GM19099 (cell line): ENCODE results near the gene HOXB3.

Experiments used
- POLR2A ChIP-seq: IDR thresholded peaks from 3 replicates; pipeline ENCODE4 v1.6.1; 2011; ENCODE audit warnings: low read depth; ENCODE audit not compliant: insufficient read length; ENCODE audit errors: extremely low read depth

HOXB3 gene

DNA sequence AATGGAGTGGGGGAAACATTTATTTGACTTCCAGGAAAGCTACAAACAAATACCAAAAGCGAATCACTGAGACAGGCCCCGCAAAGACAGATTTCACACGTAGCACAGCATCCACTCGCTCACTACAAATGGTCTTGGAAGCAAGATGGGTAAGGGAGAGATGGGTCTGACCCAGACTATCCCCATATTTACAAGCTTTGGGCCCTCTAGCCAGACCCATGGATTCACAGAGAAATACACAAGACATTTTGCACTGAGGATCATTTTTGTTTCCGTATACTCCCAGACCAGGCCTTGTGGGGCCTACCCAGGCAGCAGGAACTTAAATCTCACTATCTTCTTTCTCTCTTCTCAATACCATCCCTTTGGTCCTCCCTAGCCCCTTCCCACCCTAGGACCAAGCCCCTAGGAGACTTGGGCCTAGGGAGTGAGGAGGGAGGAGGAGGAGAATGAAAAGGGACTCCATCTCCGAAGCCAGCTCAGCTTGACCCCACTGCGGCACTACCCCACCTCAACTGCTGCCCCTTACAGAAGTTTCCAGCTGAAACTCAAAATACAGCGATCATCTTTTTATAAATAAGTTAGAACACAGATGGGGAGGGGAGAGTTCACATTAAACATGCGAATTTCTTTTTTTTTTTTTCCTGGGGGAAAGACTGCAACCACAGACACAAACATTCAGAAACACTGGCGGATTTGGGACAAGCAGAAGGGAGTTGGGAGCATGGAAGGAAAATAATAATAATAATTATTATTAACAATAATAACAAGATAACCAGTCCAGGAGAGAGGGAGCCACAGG lies 1.4 kb upstream of the HOXB3 start:
- TF ChIP-seq POLR2A: no peak

DNA sequence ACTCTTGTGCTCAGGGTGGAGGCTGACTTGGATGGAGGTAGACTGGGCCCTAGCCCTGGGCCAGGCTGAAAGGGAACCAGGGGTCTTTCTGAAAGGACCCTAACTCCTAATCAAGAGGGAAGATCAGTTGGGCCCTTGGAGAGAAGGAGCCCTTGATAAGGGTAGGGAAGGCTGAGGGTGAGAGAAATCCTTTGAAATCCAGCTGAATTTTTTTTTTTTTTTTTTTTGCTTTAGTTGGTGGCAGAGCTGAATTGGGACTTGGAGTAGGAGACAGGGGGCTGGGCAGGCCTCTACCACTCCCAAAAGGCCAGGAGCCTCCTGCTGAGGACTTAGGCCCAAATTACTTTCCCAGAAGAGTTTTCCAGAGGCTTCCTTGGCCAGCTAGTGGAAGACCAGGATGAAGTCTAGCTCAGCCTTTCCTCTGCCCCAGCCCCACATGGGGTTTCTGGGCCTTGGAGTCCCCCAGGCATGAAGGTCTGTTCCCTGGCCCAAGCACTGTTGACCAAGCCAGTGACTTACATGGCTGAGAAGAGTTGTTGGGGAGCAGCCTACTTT lies 643 bp upstream of the HOXB3 start:
- no peak for TF ChIP-seq POLR2A

DNA sequence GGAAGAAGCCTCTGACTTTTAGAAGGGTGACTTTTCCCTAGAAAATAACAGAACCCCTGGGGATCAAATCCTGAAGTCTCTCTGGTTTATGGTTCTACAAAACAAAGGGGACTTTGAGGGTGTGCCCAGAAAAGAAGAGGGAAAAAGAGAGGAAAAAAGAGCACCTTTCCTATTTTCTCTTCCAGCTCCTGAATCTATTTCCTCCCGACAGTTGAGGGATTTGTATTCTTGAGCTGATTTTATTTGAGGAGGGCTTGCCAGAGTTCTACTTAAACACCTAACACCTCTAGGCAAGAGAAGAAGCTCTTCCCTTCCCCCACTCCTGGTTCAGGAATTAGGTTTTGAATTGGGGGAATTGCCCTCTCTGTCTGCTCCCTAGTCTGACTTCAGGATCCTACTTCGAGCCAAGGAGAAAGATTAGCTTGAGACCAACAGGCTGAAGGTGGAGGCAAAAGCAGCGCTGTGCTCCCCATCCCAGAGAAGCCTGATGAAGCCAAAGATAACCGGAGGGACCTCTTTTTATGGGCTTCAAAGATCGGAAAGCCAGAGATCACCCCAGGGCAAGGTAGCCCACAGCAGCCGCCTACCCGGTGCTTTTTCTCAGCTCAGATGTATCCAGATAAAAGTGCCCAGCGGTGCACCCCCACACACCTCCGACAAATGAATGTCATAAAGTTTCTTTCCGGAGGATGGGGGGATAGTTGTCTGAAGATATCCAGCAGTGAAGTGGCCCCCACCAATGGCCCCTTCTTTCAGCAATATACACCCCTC lies 796 bp downstream of the HOXB3 start:
- no peak for TF ChIP-seq POLR2A

DNA sequence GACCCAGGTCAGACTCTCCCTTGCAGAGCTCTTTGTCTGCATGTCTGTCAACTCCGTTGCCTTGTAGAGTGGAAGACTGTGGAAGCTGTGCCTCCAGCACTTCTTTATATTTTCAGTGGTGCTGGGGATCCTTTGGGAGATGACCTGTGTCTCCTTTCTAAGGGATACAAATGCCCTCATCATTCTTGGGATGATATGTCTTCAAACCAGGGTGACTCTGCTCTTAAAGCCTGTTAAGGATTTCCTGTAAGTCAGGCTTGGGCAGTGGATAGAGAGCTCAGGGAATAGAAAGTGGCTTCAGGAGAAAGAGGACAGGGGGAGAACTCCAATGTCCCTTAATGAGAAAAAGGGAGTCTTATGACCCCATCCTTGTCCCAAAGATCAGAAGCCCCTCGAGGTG lies 1.5 kb downstream of the HOXB3 start:
- no peak for TF ChIP-seq POLR2A

DNA sequence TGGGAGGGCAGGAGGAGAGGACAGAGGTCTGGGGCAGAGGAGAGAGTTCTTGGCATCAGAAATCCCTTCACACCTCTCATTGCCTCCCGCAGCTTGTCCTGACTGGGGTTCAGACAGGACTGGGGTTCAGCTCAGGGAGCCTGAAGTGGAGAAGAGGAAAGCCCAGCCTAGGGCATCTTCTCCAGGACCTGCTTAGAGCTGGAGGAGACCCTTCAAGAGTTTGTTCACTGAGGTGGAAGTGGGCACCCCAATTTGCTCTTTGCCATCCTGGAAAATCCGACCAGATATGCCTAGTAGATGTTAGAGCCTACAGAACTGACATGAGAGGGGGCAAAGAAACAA lies 2.0 kb downstream of the HOXB3 start:
- TF ChIP-seq POLR2A: no peak

DNA sequence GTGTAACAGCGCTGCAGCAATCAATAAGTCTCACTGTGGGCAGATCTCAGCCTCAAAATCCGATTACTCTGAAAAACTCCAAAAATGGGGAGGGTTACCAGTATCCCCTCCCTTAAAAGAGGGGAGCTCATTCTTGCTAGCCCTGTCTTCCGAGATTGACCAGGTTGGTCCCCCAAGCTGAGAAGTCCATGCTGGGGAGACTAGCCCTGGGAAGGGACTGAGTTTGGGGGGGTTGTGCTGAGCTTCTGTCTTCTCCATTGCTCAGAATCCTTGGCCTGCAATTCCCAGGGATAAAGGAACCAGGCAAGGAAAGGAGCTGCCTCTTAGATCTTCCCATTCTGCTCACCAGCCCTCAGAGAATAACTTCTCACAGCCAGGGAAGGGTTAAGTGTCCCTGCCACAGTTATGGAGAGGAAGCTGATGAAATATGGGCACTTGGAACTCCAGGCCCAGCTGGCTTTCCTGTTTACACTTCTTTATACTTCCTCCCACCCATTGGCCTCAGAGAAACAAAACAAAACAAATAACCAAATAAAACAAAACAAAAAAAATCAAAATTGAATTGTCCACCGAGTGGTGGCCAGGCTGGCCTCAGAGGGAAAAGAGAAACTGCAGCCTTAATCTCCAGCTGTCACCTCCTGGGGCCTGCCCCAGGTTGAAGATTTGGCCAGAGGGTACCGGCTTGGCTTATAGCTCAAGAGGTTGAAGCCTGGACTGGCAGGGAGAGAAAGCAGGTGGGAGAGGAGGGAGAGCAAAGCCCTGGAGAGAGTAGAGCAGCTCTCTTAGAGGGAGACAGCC lies 2.6 kb downstream of the HOXB3 start:
- TF ChIP-seq POLR2A: no peak

DNA sequence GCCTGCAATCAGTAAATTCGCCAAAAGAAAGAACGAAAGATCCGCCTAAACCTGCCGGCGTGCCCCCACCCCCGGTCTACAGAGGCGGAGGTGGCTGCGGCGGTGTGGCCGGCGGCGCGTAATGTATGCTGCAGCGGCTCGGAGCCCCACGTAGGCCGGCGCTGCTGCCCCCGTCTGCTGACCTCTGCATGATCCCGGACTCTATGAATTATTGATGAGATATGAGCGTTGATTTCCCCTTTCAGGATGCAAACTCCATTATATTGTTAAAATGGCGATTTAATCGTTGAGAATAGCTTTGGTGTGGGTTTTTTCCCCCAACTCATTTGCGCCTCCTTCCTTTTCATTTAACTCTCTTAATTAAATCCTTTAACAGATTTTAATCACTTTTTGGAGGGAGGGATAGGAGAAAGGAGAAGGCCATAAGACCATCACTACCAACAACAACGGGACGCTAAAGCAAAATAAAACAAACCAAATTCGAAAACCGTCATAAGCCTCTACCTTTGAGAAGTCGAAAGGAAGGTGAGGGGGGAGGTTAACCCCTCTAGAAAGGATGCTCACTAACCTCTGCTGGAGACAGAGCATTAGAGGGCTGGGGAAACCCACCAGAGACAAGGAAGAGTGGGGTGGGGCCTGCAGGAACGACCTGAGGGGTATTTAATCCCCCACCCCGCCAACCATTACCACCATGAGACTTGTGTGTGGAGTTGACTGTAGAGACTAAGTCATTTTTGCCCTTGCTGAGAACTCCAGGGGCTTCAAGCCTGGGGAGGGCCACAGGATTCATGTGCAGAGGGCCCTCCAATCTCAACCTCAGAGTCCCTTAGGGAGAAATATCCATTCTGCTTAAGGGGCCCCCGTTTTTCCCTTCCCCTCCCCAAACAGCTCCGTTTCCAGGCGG lies 3.4 kb downstream of the HOXB3 start:
- TF ChIP-seq POLR2A: peak; percentile 60

DNA sequence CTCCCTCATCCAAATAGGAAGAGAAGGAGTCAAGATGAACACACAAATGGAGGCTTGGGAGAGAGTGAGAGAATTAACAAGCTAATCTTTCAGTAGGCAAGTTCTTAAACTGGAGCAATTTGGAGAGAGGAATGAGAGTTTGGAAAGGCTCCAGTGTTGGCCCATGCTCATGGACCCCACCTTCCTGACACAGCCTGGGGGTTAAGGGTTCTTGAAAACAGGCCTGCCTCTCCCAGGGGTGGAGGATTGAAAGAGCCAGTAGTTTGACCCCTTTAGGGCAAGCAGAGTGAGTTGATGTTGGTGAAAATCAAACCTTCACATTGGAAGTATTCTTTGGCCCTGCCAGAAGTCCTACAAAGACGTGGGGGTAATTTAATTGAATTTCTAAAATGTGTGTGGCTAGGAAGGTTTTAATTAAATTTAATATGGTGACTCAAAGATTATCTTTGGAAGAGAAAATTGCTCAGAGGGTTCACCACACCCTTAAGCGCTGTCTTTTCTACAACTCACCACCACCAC lies 5.8 kb downstream of the HOXB3 start:
- no peak for TF ChIP-seq POLR2A

DNA sequence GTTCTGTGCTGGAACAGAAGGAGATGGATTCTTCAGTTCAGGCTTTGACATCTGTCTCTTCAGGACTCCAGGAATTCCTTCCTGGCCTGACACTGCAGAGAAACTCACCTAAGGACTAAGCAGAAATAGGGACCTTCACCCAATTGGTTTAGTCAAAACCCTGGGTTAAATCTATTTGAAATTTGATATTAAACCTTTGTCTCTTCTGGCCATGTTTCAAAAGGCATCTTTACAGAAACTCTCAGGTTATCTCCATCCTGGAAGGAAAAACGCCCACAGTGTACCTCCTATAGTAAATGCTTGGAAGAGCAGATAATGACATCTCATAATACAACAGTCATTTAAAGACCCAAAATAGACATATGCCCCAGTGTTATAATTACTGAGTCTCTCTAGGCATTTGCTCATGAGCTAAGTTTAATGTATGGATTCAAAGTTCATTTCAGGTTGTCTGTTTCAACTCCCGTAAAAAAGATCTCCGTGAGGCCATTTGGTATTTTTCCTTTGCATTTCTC lies 6.3 kb downstream of the HOXB3 start:
- TF ChIP-seq POLR2A: no peak

DNA sequence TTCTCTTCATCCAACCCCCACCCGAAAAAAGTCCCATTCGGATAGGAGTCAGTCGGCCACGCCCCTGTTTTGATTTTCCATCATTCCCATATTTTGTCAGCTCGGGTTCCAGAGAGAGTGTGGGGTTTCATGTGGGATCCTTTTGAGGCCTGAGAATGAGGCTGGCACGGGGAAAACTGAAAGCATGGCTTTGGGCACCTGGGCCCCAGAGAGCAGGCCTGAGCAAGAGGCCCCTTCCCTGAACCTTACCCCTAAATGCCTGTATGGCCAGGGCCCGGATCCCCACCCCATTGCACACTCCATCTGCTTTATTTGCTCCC lies 7.3 kb downstream of the HOXB3 start:
- no peak for TF ChIP-seq POLR2A

DNA sequence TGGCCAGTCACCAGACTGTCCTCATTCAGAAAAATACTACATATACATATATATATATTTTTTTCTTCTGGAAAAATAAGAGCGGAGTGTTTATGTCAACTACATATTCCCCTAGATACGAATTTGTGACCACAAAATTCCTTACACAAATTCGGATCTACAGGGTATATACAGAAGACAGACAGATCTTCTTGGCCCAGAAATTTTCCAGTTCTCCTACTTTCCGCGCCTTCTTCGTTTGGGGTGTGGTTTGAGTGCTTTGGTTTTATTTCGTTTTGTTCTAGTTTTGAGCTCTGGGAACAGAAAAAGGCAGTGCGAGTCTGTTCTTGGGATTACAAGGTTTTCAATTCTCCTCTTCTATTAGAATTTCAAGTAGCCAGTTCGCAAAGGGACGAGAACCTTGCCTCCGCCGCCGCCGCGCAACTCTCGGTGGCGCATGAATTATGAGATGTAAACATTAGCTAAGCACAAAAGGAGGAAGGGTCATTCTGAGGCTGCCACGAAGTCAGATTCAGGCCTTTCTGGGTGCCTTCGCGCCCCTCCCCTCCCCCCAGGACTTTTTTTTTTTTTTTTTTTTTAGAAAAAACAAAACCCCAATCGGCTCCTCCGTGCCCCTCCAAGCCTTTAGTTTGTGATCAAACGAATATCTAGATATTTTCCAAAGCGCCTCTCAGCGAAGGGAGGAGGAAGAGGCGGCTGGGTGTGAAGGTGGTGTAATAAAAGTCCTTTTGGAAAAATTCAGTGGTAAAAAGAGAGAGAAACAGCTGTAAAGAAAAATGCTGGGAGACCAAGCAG lies 10.1 kb downstream of the HOXB3 start:
- no peak for TF ChIP-seq POLR2A

DNA sequence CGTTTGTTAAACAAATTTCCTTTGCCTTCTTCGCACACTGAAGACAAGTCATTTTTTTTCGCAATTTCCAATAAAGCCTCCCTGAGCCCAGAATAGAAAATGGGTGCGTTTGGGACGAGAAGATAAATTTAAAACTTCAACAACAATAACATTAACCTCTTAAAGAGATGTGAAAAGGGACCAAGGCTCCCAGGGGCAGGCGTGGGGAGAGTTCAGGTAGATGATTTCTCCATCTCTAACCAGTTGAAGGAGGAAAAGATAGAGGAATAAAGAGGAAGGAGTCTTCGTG lies 10.6 kb downstream of the HOXB3 start:
- no peak for TF ChIP-seq POLR2A
